ENCODE results near the gene ZNF236. TPM values are rescaled to one million over a fixed set of nuclear protein-coding genes. Genes with fewer than 3 reads are reported as not detected.

Gene ZNF236
- total RNA-seq, 1 experiment from 2014 or later = 14.9 TPM

- no peak for DNase-seq
- no peak overlapping the region for H3K27ac Mint-ChIP-seq (ENCODE audit: unreplicated experiment)
Observed at GRCh38 chr18:76913583-76913982, 91.2 kb downstream of the ZNF236 start.

GRCh38 chr18:76914314-76914713 is 92.0 kb downstream of the ZNF236 start:
- Histone ChIP-seq H3K36me3 (ENCODE audit: control insufficient read depth, insufficient read depth, low read length) (no peaks in the 10 kb centered on the region), H3K4me3 (ENCODE audit: low read depth, low read length) (no peak overlapping the region), H3K27me3 (replicated peaks; ENCODE audit: control insufficient read depth, insufficient read depth, low read length) (no peaks in the 10 kb centered on the region), H3K4me1 (no peaks in the 10 kb centered on the region), H3K9me3 (no peaks in the 10 kb centered on the region)
- Mint-ChIP-seq H3K4me1 (ENCODE audit: low read depth, unreplicated experiment) (no peaks in the 10 kb centered on the region), H3K27me3 (ENCODE audit: insufficient read depth, unreplicated experiment) (no peaks in the 10 kb centered on the region), H3K9me3 (ENCODE audit: unreplicated experiment) (no peaks in the 10 kb centered on the region), H3K27ac (ENCODE audit: unreplicated experiment) (no peak overlapping the region), H3K4me3 (ENCODE audit: unreplicated experiment) (no peak overlapping the region), H3K36me3 (ENCODE audit: insufficient read depth, unreplicated experiment) (peaks cover 5% of the 10 kb centered on the region)
- DNase-seq = no peak
- no TSS peak for BruUV-seq (replicated peaks)
- TF ChIP-seq, protein P1, sequence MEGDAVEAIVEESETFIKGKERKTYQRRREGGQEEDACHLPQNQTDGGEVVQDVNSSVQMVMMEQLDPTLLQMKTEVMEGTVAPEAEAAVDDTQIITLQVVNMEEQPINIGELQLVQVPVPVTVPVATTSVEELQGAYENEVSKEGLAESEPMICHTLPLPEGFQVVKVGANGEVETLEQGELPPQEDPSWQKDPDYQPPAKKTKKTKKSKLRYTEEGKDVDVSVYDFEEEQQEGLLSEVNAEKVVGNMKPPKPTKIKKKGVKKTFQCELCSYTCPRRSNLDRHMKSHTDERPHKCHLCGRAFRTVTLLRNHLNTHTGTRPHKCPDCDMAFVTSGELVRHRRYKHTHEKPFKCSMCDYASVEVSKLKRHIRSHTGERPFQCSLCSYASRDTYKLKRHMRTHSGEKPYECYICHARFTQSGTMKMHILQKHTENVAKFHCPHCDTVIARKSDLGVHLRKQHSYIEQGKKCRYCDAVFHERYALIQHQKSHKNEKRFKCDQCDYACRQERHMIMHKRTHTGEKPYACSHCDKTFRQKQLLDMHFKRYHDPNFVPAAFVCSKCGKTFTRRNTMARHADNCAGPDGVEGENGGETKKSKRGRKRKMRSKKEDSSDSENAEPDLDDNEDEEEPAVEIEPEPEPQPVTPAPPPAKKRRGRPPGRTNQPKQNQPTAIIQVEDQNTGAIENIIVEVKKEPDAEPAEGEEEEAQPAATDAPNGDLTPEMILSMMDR (IDR thresholded peaks at IDR 0.05; ENCODE audit: insufficient read depth in 1 of 2, low read depth in 1 of 2, low read length in 1 of 2, severe bottlenecking in 1 of 2, unreplicated experiment in 1 of 2) = no peak
- POLR2A ChIA-PET = no interaction called here
- intact Hi-C loops (cut with micrococcal nuclease; ENCODE audit: unreplicated experiment) = no loop called here
- CTCF ChIA-PET = no interaction called here

More at GRCh38 chr18:76913583-76913982, 91.2 kb downstream of the ZNF236 start:
- CTCF ChIA-PET = no interaction called here
- Histone ChIP-seq H3K27me3 (replicated peaks; ENCODE audit: control insufficient read depth, insufficient read depth, low read length) (no peaks in the 10 kb centered on the region), H3K4me3 (ENCODE audit: low read depth, low read length) (no peak overlapping the region), H3K36me3 (ENCODE audit: control insufficient read depth, insufficient read depth, low read length) (no peaks in the 10 kb centered on the region), H3K9me3 (no peaks in the 10 kb centered on the region), H3K4me1 (no peaks in the 10 kb centered on the region)
- no peaks in the 10 kb centered on the region for H3K9me3 Mint-ChIP-seq (ENCODE audit: unreplicated experiment)
- no TSS peak for BruUV-seq (replicated peaks)
- TF ChIP-seq, protein P1 (IDR thresholded peaks at IDR 0.05; ENCODE audit: insufficient read depth in 1 of 2, low read depth in 1 of 2, low read length in 1 of 2, severe bottlenecking in 1 of 2, unreplicated experiment in 1 of 2) = no peak
- intact Hi-C loops (cut with micrococcal nuclease; ENCODE audit: unreplicated experiment) = no loop called here
- no peaks in the 10 kb centered on the region for H3K4me1 Mint-ChIP-seq (ENCODE audit: low read depth, unreplicated experiment)
- H3K4me3 Mint-ChIP-seq (ENCODE audit: unreplicated experiment) = no peak overlapping the region
- no peaks in the 10 kb centered on the region for H3K27me3 Mint-ChIP-seq (ENCODE audit: insufficient read depth, unreplicated experiment)
- H3K36me3 Mint-ChIP-seq (ENCODE audit: insufficient read depth, unreplicated experiment) = peaks cover 5% of the 10 kb centered on the region
- POLR2A ChIA-PET = no interaction called here

DNA sequence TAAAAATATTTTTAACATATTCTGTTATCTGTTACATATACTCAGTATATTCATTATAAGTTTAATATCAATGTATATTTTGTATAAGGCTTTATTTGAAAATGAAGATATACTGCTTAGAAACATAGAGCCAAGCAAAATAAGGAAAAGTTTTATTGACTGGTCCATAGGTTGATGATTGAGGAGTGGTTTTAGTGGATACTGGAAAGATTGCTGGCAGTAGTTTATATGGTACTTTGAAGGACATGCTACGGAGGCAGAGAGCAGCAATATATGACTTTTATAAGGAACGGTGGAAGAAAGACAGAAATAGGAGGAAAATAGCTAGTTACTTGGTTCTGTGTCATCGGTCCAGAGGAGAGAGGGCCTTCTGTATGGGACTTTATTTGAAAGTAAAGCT is 92.4 kb downstream of the ZNF236 start:
- Mint-ChIP-seq H3K9me3 (ENCODE audit: unreplicated experiment) (no peaks in the 10 kb centered on the region), H3K4me1 (ENCODE audit: low read depth, unreplicated experiment) (no peaks in the 10 kb centered on the region), H3K27ac (ENCODE audit: unreplicated experiment) (no peak overlapping the region), H3K4me3 (ENCODE audit: unreplicated experiment) (no peak overlapping the region), H3K36me3 (ENCODE audit: insufficient read depth, unreplicated experiment) (peaks cover 5% of the 10 kb centered on the region), H3K27me3 (ENCODE audit: insufficient read depth, unreplicated experiment) (no peaks in the 10 kb centered on the region)
- TF ChIP-seq, protein P1 (IDR thresholded peaks at IDR 0.05; ENCODE audit: insufficient read depth in 1 of 2, low read depth in 1 of 2, low read length in 1 of 2, severe bottlenecking in 1 of 2, unreplicated experiment in 1 of 2) = no peak
- H3K4me1 ChIP-seq = no peaks in the 10 kb centered on the region
- no TSS peak for BruUV-seq (replicated peaks)
- no peak overlapping the region for H3K4me3 ChIP-seq (ENCODE audit: low read depth, low read length)
- H3K27me3 ChIP-seq (replicated peaks; ENCODE audit: control insufficient read depth, insufficient read depth, low read length) = no peaks in the 10 kb centered on the region
- CTCF ChIA-PET = no interaction called here
- intact Hi-C loops (cut with micrococcal nuclease; ENCODE audit: unreplicated experiment) = no loop called here
- no peaks in the 10 kb centered on the region for H3K36me3 ChIP-seq (ENCODE audit: control insufficient read depth, insufficient read depth, low read length)
- DNase-seq = no peak
- POLR2A ChIA-PET = no interaction called here
- no peaks in the 10 kb centered on the region for H3K9me3 ChIP-seq
